DMS79 (cell line): ENCODE results near the gene IFT52.
"Not testable (repeated sequence)": the region's sequence is repeated elsewhere in the genome, so short reads cannot be mapped to it uniquely, and the experiment has no call there.

ENCODE experiments used
- DNase-seq: peaks from one replicate; lab custom pipeline; 2025; lab: John Stamatoyannopoulos, UW

Gene IFT52

GRCh38 chr20:43568706-43569105 is 22.0 kb upstream of the IFT52 start:
- DNase-seq: no peak

DNA sequence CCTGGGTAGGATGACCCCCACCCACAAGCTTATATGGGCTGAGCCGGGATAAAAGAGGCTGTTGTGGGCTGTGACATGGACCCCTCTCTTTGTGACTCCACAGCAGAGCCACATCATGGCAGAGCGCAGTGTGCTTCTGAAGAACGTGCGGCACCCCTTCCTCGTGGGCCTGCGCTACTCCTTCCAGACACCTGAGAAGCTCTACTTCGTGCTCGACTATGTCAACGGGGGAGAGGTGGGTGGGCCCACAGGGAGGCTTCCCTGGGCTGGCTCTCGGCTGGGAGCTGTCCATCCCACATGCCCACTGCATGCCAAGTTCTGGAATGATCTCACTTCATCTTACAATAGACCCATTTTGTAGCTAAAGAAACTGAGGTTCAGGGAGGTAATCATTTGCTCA is 21.5 kb upstream of the IFT52 start:
- no peak for DNase-seq

DNA sequence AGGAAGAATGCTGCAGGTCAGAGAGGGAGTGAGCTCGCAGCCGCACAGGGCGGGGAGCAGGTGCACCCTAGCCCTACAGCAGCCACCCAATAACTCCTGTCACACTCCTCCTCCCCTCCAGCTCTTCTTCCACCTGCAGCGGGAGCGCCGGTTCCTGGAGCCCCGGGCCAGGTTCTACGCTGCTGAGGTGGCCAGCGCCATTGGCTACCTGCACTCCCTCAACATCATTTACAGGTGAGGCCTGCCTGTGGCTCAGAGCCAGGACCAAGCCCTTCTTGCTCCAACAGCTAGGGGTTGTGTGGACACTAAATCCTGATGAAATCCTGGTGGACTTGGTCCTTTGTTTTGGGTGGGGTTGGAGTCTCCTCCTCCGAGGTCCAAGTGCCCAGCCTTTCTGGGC is 20.2 kb upstream of the IFT52 start:
- DNase-seq: no peak

GRCh38 chr20:43571310-43571709 is 19.4 kb upstream of the IFT52 start:
- DNase-seq: no peak

- DNase-seq: no peak
These were observed 19.0 kb upstream of the IFT52 start for GRCh38 chr20:43571771-43572170.

GRCh38 chr20:43572891-43573290 is 17.8 kb upstream of the IFT52 start:
- DNase-seq: no peak

DNA sequence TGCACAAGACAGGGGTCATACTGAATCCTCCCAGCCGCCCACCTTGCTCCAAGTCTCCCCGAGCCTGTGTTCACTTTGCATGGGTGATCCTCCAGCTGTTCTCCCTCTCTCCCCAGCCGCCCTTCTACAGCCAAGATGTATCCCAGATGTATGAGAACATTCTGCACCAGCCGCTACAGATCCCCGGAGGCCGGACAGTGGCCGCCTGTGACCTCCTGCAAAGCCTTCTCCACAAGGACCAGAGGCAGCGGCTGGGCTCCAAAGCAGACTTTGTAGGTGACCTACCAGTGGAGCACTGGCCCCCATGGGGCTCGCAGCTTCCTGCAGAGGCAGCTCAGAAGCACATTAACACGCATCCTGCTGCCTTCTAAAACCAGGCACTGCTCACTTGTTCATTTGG is 14.6 kb upstream of the IFT52 start:
- DNase-seq: no peak

DNA sequence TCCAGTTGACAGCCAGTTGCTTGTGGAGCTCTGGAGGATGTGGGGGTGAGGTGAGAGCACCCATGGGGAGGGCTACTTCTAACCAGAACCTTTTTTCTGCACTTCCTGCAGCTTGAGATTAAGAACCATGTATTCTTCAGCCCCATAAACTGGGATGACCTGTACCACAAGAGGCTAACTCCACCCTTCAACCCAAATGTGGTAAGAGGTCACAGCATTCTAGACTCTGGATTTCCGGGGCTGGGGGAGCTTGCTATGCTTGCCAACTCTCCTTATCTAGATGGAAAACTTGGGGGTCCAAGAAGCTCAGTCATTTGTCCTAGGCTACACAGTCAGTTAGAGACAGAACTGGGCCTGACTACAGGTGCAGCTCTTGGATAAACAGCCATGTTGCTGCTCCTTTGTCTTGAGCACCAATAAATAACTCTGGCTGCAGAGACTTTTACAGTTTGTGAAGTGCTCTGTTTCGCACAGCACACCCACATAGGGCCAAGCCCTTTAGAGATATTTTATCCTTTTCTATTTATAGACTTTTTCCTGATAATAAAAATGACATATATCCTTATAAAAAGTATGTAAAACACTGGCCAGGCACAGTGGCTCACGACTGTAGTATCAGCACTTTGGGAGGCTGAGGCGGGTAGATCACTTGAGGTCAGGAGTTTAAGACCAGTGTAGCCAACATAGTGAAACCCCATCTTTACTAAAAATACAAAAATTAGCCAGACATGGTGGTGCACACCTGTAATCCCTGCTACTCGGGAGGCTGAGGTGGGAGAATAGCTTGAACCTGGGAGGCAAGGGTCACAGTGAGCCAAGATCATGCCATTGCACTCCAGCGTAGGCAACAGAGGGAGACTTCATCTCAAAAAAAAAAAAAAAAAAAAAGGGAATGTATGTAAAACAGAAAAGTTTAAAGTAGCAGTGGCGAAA is 10.6 kb upstream of the IFT52 start:
- no peak for DNase-seq

DNA sequence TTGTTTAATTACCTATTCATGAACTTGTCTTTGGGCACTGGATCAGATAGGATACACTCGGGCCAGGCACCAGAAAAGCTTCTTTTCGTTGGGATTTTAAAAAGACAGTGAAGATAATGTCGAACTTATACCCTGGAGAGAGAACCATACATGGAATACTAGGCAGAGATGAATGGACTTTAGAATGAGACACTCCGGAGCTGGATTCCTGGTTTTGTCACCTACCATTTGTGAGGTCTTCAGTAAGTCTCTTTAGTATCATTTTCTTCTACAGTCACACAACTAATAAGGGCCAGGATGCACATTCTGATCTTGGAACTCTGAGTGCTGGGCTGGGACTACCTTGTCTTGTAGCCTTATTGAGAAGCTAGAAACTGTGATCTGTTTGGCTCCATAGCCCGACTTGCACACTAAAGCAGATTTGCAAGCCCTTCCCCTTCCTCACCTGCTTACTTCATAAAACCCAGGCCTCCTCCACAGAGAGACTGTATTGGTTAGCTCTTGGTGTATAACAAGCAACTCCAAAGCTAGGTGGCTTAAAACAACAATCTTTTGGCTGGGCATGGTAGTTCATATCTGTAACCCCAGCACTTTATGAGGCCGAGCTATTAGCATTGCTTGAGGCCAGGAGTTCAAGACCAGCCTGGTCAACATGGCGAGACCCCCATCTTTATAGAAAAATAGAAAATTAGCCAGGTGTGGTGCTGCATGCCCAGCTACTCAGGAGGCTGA is 7.4 kb upstream of the IFT52 start:
- DNase-seq: no peak

- no peak for DNase-seq
These were observed 6.7 kb upstream of the IFT52 start for GRCh38 chr20:43583982-43584432.

DNA sequence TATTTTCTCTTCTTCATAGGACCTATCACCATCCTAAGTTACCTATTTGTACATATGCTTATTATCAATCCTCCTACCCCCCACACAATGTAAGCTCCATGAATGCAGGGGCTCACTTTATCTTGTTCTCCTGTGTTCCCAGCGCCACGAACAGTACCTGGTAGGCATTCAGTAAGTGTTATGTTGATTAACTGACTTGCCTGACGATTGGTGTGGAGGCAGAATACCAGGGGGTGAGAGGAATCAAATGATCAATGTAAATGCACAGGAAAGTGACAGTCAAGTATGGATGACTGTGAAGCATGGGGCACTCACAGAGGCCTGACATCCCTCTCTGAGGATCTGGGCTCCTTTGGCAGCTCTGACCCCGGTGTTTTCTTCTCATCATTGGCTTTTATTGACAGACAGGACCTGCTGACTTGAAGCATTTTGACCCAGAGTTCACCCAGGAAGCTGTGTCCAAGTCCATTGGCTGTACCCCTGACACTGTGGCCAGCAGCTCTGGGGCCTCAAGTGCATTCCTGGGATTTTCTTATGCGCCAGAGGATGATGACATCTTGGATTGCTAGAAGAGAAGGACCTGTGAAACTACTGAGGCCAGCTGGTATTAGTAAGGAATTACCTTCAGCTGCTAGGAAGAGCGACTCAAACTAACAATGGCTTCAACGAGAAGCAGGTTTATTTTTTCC is 6.1 kb upstream of the IFT52 start:
- DNase-seq: no peak

DNA sequence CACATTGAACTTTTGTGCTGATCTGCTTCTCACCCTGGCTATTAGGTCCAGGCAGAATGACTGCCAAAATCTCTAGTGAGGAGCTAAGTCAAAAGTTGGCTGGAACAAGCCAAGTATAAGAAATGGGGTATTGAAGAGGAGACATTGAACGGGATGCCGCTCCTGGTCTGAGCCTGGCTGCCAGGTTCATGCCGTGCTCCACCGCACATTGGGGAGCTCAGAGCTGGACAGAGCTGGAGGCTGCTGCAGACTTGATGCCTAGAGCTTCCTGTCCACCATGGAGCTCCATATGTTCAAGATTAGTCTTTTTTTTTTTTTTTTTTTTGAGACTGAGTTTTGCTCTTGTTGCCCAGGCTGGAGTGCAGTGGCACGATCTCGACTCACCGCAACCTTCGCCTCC is 4.1 kb upstream of the IFT52 start:
- DNase-seq: no peak

GRCh38 chr20:43588526-43588925 is 2.2 kb upstream of the IFT52 start:
- DNase-seq: not testable (repeated sequence)

GRCh38 chr20:43590036-43590391 is 723 bp upstream of the IFT52 start:
- no peak for DNase-seq

DNA sequence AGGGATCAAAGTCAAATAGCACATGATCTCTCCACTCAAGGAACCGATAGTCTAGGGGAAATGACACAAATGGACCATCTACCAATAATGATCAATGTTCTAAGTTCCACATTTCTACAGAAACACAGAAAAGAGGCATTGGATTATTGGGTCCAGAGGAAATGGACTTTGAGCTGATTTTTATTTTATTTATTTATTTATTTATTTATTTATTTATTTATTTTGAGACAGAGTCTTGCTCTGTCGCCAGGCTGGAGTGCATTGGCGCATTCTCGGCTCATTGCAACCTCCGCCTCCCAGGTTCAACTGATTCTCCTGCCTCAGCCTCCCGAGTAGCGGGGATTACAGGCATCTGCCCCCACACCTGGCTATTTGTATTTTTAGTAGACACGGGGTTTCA is 11.2 kb downstream of the IFT52 start:
- not testable (repeated sequence) for DNase-seq

GRCh38 chr20:43603124-43603523 is 12.4 kb downstream of the IFT52 start:
- DNase-seq: no peak

- no peak for DNase-seq
These were observed 15.0 kb downstream of the IFT52 start for GRCh38 chr20:43605715-43606114.

- not testable (repeated sequence) for DNase-seq
These were observed 16.5 kb downstream of the IFT52 start for GRCh38 chr20:43607278-43607677.

DNA sequence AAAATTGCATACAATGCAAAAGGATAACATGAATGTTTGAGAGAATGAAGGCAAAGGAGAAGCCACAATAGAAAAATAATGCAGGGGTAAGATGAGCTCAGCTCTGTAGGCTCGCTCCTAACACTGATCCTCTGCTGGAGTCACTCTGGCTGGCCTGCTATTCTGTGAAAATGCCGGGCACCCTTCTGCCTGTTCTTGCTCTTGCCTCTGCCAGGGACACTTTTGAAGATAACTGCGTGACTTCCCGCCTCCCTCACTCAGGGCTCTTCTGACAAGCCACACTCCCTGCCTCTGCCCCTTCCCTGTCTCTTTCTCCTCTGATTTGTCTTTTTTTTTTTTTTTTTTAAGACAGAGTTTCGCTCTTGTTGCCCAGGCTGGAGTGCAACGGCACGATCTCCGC is 40.9 kb downstream of the IFT52 start:
- no peak for DNase-seq

DNA sequence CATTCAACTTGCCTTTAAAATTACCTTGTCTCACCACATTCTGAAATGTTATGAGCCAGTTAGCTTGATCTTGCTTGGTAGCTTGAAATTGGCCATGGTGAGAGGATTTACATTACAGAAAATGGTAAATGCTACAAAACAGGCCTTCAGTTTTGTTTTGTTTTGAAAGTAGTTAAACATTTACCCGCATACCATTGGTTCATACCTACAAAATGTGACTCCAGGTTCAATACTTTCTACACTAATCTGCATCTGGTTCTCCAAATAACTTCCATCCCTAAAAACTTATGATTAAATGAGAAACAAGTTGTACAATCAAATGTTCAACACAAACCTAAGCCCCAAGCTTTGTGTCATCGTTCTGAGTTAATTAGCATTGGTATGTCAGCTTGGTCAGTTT is 45.7 kb downstream of the IFT52 start:
- DNase-seq: no peak

- no peak for DNase-seq
These were observed 51.8 kb downstream of the IFT52 start for GRCh38 chr20:43642548-43642947.

DNA sequence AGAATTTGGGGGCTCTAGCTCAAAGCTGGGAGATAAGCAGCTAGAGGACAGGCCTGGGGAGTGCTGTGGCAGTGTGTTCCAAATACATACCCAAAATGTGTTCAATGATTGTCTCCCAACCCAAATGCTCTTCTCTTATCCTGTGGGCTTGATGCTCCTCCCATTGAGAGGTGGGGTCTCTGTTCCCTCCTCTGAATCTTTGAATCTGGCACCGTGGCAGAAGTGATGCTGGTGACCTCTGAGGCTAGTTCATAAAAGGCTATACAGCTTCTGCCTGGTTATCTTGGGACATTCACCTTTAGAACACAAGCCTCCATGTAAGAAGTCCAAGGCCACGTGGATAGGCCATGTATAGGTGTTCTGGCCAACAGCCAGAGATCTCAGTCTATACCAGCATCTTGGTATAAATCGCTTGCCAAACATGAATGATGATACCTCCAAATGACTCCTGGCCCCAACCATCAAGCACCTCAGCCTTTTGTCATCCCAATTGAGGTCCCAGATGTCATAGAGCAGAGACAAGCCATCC is 60.3 kb downstream of the IFT52 start:
- no peak for DNase-seq
